NCI-H2171 (cell line): ENCODE results near the gene SPDYE4.
"Not testable (repeated sequence)": the region's sequence is repeated elsewhere in the genome, so short reads cannot be mapped to it uniquely, and the experiment has no call there.

ENCODE experiments used
- DNase-seq: peaks from one replicate; lab custom pipeline; 2025; lab: John Stamatoyannopoulos, UW

The SPDYE4 gene, protein sequence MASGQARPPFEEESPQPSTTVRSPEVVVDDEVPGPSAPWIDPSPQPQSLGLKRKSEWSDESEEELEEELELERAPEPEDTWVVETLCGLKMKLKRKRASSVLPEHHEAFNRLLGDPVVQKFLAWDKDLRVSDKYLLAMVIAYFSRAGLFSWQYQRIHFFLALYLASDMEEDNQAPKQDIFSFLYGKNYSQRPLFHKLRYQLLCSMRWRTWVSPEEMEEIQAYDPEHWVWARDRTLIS

GRCh38 chr17:8758137-8758596 is at the start of gene SPDYE4:
TSS of gene SPDYE4 (minus strand) at chr17:8758546. CDS start at chr17:8758382, 164 bp downstream.
- no peak for DNase-seq

DNA sequence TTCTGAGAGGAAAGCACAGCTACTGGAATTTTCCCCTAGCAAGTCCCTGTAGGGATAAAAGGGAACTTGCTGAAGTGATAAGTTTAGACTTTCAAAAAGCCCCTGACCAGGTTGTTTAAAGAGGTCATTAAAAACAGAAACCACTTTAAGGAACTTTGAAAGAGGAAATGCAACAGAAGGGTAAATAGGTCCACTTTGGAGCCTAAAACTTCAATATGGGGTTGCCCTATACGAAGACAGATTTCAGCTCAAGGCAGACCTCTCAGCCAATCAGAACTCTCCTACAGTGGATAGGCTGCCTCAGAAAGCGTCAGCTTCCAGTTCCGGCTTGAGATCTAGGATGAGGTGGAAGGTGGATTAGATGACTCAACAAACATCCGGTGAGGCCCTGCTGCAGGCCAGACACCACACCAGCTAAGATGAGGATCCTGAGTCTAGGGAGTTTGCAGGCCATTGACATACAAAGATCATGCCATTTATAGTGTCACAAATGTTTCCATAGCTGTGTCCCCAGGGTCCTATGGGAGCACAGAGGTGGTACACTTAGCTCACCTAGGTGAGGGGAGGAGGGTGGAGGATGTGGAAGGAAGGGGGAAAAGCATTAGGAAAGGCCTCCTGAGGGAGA is 48.7 kb upstream of the SPDYE4 start:
- no peak for DNase-seq

DNA sequence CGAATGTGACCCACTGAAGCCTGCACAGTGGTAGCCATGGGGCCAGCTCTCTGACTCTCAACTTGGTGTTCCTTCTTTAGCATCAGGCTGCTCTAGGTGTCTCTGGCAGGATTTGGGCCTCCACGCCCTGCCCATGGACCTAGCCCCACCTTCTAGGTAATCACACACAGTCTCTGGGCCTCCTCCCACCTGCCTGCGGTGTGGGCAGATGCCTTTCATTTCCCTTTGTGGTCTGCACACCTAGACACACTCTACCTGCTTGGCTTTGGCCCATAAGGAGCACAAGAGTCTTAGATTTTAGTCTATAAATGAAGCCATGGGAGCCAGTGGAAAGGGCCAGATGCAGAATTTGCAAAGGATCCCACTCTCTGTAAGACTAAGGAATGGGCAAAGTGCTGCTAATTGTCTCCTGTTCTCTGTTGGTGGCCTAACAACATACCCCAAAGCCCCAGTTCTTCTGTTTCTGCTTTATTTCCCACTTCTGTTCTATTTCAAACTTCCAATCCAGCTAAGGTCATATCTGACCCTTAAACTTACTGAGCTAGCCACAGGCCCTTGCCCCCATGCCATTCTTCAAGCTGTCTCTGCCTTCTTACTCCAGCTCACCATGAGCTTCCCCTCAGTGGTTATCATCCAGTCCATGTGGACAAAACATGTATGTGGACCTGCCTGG is 48.0 kb upstream of the SPDYE4 start:
- no peak for DNase-seq

- not testable (repeated sequence) for DNase-seq
Observed at GRCh38 chr17:8805396-8805795, 47.0 kb upstream of the SPDYE4 start.

GRCh38 chr17:8803531-8804420 is 45.4 kb upstream of the SPDYE4 start:
- no peak for DNase-seq

DNA sequence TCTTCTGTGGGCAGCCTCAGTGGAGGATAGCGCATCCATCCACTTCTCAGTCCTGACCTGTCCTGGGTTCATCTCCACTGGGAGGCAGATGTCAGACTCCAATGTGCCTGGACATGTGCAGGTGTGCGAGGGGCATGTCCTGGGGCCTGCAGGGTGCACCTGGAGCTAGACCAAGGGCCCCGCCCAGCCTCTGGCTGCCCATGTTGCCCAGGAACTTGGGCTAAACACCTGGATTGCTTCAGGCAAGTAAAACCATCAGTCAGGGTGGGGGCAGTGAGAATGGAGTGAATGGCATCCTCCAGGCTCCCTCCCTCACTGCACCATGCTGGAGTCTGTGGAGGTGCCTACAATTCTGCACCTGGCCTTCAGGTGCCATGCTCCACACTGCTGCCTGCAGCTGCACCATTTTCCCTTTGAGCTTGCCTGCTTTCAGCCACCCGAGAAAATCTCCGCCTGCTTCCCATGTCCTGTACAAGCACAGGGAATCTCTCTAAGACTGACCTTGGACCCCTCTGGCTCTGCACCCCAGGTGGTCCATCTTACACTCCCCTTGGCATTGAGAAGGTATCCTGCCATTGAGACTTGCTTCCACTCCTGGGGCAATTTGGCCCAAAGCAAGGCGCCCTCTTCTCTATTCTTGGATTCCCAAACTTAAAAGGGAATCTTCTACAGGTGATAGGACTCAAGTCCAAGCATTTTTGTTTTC is 42.9 kb upstream of the SPDYE4 start:
- DNase-seq, result no peak

- no peak for DNase-seq
Observed at GRCh38 chr17:8800656-8801055, 42.3 kb upstream of the SPDYE4 start.

DNA sequence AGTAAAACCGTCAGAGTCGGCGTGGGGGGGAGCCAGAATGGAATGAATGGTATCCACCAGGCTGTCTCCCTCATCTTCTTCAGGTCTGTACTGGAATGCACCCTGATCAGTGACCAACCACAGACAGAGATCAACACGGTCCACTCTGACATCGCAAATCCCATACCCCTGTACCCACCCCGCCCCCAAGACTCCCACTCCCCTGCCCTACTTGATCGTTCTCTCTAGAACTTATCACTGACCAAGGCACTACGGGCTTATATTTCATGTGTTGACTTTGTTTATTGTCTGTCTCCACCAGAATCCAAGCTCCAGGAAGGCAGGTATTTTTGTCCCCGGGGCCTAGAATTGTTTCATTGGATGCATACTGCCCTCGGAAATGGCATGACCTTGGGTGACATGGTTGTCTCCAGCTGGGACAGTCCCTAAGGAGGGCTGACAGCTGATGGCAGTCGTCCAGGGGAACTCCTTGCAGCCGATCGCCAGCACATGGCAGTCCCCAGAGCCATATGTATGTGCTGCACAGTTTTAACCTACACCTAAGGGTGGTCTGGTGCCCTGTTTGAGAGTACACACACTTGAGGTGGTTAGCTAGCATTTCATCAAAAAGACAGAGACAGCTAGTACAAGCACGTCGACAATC is 41.3 kb upstream of the SPDYE4 start:
- no peak for DNase-seq

DNA sequence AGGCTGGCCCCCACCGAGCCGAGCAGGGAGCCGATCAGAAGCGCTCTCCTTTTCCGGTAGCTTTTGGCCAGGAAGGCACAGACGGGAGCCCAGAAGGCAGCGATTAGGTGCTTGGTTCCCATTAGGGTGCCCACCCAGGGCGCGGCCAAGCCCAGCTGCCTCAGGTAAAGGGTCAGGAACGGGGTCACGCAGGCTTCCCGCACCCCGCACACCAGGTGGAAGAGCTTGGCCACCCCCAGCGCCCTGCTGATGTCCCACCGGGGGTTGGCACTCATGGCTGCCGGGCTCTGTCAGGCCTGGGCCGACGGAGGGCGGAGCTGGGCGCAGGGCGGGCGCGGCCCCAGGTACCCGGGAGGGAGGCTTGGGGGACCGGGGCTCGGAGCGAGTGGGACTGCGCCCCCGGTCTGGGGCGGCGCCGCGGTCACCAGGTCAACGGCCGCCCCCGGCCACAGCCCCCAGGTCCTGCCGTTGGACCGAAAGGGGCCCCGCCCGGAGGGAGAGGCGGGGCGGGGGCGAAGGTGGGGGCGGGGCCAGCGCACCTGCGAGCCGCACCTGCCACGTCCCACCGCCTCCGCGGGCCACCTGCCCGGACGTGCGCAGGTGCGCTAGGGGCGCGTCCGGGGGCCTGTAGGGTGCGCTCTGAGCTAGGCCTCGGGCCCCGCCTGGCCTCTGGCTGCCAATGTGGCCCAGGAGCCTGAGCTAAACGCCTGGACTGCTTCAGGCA is 40.7 kb upstream of the SPDYE4 start, which contains the start of gene MFSD6L:
TSS of gene MFSD6L (minus strand) at position 520 of the 724 bp plus-strand sequence. CDS start at position 275, 245 bp downstream.
- DNase-seq, result no peak

GRCh38 chr17:8798176-8798845 is 40.0 kb upstream of the SPDYE4 start:
- DNase-seq, result no peak

DNA sequence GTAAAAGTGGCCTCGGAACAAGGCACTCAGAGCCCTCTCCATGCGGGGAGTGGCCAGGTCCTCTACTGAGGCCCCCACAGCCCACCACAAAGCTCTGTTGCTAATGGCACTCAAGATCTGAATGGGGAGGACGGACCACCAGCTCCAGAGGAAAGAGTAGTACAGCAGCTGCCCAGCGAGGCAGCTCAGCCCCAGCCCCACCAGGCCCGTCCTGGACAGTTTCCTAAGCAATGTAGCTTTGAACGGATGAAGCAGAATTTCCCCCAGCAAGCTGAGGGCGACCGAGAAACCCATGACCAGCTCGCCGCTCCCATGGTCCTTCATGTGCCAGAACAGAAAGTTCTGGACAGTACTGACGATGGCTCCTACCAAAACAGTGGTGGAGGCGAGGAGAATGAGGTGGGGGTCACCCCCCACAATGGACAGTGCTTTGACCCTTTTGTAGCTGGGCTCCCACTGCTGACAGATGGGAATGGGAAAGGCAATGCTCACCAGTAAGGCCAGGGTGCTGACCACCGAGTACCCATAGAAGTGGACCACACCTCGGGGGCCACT is 39.4 kb upstream of the SPDYE4 start:
- no peak for DNase-seq

DNA sequence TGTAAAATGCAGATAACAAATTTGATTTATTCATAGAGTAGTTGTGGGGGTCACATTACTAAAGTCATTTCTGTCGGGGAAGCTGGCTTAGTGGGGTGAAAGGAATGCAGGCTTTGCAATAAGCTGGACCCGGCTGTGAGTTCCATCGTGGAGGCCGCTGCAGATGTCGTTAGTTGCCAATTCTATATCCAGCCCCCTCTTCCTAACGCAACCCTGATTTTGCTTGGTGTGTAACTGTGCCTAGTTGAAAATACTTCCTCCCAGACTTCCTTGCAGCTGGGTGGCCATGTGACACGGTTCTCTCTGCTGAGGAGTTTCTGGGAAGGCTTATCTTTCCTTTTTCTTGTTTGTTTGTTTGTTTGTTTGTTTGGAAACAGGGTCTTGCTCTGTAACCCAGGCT is 36.3 kb upstream of the SPDYE4 start:
- no peak for DNase-seq

GRCh38 chr17:8793649-8794048 is 35.3 kb upstream of the SPDYE4 start:
- DNase-seq, result no peak

DNA sequence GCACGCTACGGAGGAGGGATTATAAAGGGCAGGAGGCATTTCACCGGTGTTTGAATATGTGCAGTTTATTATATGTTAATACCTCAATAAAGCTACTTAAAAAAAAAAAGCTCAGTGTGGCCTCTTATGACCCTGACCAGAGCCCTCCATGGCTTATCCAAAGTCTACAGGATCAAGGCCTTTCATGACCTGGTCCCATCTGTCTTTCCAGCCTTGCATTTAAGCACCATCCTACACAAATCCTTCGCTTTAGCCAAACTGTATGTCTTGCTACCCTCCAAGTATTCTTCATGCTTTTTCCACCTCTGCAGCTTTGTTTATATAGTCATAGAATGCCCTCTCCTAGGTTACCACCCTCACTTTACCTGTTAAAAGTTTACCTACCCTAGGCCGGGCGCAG is 34.3 kb upstream of the SPDYE4 start:
- DNase-seq, result no peak

DNA sequence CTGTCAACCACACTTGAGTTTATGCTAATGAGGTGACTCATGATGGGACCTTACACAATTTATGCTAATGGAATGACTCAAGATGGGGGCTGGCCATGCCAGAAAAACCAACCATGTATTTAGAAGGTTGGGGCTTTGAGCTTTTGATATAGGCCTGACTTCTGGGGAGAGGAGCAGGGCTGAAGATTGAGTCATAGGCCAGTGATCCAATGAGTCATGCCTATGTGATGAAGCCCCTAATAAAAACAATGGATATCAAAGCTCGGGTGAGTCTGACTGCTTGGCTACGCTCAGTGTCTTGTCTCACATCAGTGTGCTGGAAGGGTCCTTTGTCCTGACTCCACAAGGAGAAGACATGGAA is 33.5 kb upstream of the SPDYE4 start:
- DNase-seq, result no peak

- no peak for DNase-seq
Observed at GRCh38 chr17:8791248-8791909, 33.0 kb upstream of the SPDYE4 start.

DNA sequence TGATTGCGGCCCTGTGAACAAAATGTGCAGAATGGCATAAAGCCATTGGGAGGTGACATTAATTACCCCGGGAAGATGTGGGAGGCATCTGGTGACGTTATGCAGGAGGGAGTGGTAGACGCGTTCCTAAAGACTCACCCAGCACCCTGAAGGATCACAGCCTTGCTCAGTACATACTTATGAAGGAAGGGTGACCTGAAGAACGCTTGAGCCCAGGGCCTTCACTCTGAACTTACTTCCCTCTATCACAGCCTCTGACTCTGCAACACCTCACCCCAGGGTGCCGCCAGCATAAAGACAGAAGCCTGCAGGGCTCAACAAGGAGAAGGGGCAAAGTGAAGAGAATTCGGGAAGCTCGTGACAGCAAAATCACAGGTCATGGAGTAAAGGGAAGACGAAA is 31.4 kb upstream of the SPDYE4 start:
- DNase-seq, result no peak

DNA sequence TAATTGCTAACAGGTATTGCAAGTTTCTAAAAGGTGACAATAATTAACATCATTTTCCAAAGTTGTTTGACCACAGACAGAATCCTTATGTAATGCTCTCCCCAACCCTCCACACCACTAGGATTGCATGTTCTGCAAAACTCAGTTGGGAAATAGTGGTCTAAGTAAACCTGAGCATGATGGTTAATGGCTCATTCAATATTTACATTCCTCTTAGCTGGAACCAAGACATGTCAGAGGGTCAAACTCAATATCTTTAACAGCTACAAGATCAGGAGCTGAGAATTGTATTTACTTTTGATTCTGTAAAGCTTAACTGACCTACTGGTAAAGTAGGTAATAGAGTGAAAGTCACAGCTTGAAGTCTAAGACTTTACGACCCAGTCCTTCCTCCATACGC is 30.7 kb upstream of the SPDYE4 start:
- DNase-seq, result no peak
